Fibroblast of lung (primary cell): ENCODE measurements around the gene FAM193A. TPM values are rescaled to one million over a fixed set of nuclear protein-coding genes. Genes with fewer than 3 reads are reported as not detected.

Experiments
- DNase-seq, 2 donors: peaks; one replicate each; pipeline versions ENCODE4 v3.0.0 to v3.0.0-alpha.2; 2010; ENCODE audit warnings: low read depth in 2 of 2
- H2AFZ ChIP-seq: 2 replicates; pipeline ENCODE4 v1.5.1; 2012; ENCODE audit warnings: low read length, control low read depth, inconsistent platforms
- H3K27ac ChIP-seq: 2 replicates; pipeline ENCODE4 v1.5.1; 2011; ENCODE audit warnings: low read length, control low read depth; ENCODE audit not compliant: insufficient read depth
- H3K27me3 ChIP-seq: 2 replicates; pipeline ENCODE4 v1.5.1; 2011; ENCODE audit warnings: mild to moderate bottlenecking, low read length; ENCODE audit not compliant: control insufficient read depth, insufficient read depth
- H3K36me3 ChIP-seq: 2 replicates; pipeline ENCODE4 v1.5.1; 2011; ENCODE audit warnings: low read length; ENCODE audit not compliant: control insufficient read depth, insufficient read depth
- H3K4me1 ChIP-seq: 2 replicates; pipeline ENCODE4 v1.5.1; 2011; ENCODE audit warnings: low read length; ENCODE audit not compliant: control insufficient read depth, insufficient read depth; ENCODE audit errors: extremely low read depth
- H3K4me2 ChIP-seq: 2 replicates; pipeline ENCODE4 v1.5.1; 2011; ENCODE audit warnings: low read length, control low read depth; ENCODE audit not compliant: insufficient read depth; ENCODE audit errors: extremely low read depth
- H3K4me3 ChIP-seq, 4 experiments: fragments of 200-600 bp in 1 of 4; sonication (generic) in 1 of 4; replicated peaks in 1 of 4; 2 replicates each; pipeline ENCODE4 v1.5.1; 2011 to 2016; ENCODE audit warnings: low read length in 4 of 4, low read depth in 3 of 4, mild to moderate bottlenecking in 3 of 4, control low read depth in 2 of 4, inconsistent platforms in 1 of 4, mixed read lengths in 1 of 4; ENCODE audit not compliant: insufficient read depth in 1 of 4; ENCODE audit errors: control extremely low read depth in 1 of 4
- H3K79me2 ChIP-seq: 2 replicates; pipeline ENCODE4 v1.5.1; 2012; ENCODE audit warnings: mild to moderate bottlenecking, low read length, inconsistent platforms; ENCODE audit not compliant: control insufficient read depth, insufficient read depth
- H3K9ac ChIP-seq: 2 replicates; pipeline ENCODE4 v1.5.1; 2011; ENCODE audit warnings: mild to moderate bottlenecking, low read length, control low read depth; ENCODE audit not compliant: insufficient read depth
- H3K9me3 ChIP-seq: 2 replicates; pipeline ENCODE4 v1.5.1; 2012; ENCODE audit warnings: low read depth, low read length; ENCODE audit not compliant: control insufficient read depth, insufficient read depth
- H4K20me1 ChIP-seq: 2 replicates; pipeline ENCODE4 v1.5.1; 2011; ENCODE audit warnings: low read length; ENCODE audit not compliant: control insufficient read depth, insufficient read depth; ENCODE audit errors: extremely low read depth
- CTCF ChIP-seq, 2 donors: IDR thresholded peaks in 1 of 2; conservative IDR thresholded peaks in 1 of 2; 1 replicate in 1 of 2; 2 replicates in 1 of 2; pipeline ENCODE4 v1.5.1; 2011 to 2012; ENCODE audit warnings: low read length in 2 of 2, control low read depth in 1 of 2, inconsistent platforms in 1 of 2, low read depth in 1 of 2, mild to moderate bottlenecking in 1 of 2
- EZH2 ChIP-seq: IDR thresholded peaks from 2 replicates; pipeline ENCODE4 v1.5.1; 2012; ENCODE audit warnings: low read length, control low read depth, mild to moderate bottlenecking; ENCODE audit errors: missing control alignments
- polyA plus RNA-seq, 2 donors: library from polyadenylated mRNA; depleted of rRNA in 1 of 2; stranded (reverse) in 1 of 2; unstranded in 1 of 2; fragments of >200 nt; gene quantifications; 2 replicates each; pipeline ENCODE4 v1.2.1, GENCODE V29; 2011 to 2012; ENCODE audit warnings: missing spikeins in 1 of 2
- total RNA-seq: library from RNA; depleted of rRNA; stranded (reverse); fragments of >200 nt; gene quantifications from 2 replicates; pipeline ENCODE4 v1.2.1, GENCODE V29; 2014

The FAM193A gene
- total and polyA plus RNA-seq, 2 donors (not counting 1 experiment from before 2014, with no cell fraction given): 5.6 to 10.9 TPM

- TF ChIP-seq CTCF (conservative IDR thresholded peaks at IDR 0.05 in 1 of 2, IDR thresholded peaks at IDR 0.05 in 1 of 2; ENCODE audit: low read depth in 1 of 2, low read length in 2 of 2) (no peak), EZH2 (no peak)
- Histone ChIP-seq H3K27me3 (no peaks in the 10 kb centered on the region), H3K36me3 (no peaks in the 10 kb centered on the region), H3K27ac (no peak overlapping the region), H3K79me2 (peaks cover 76% of the 10 kb centered on the region), H3K9me3 (no peaks in the 10 kb centered on the region), H3K4me2 (no peak overlapping the region), H3K4me1 (peaks cover 5% of the 10 kb centered on the region), H4K20me1 (no peaks in the 10 kb centered on the region), H3K9ac (no peak overlapping the region), H3K4me3 (no peak overlapping the region), H2AFZ (no peak overlapping the region)
- DNase-seq: no peak
Measured at GRCh38 chr4:2586502-2586901, 50.1 kb downstream of the FAM193A start.

- Histone ChIP-seq H3K9ac (no peak overlapping the region), H2AFZ (no peak overlapping the region), H3K4me1 (peaks cover 5% of the 10 kb centered on the region), H3K27ac (no peak overlapping the region), H3K27me3 (no peaks in the 10 kb centered on the region), H3K4me2 (no peak overlapping the region), H4K20me1 (no peaks in the 10 kb centered on the region), H3K79me2 (peaks cover 78% of the 10 kb centered on the region), H3K4me3 (no peak overlapping the region), H3K9me3 (no peaks in the 10 kb centered on the region), H3K36me3 (no peaks in the 10 kb centered on the region)
- TF ChIP-seq CTCF (conservative IDR thresholded peaks at IDR 0.05 in 1 of 2, IDR thresholded peaks at IDR 0.05 in 1 of 2; ENCODE audit: low read depth in 1 of 2, low read length in 2 of 2) (no peak), EZH2 (no peak)
- DNase-seq: no peak
Measured at GRCh38 chr4:2587213-2587823, 50.9 kb downstream of the FAM193A start.

GRCh38 chr4:2588259-2588658, 51.8 kb downstream of the FAM193A start:
- DNase-seq: no peak
- Histone ChIP-seq H3K4me1 (peaks cover 5% of the 10 kb centered on the region), H3K4me3 (no peak overlapping the region), H3K79me2 (peaks cover 78% of the 10 kb centered on the region), H3K36me3 (no peaks in the 10 kb centered on the region), H3K27me3 (no peaks in the 10 kb centered on the region), H3K9ac (no peak overlapping the region), H3K4me2 (no peak overlapping the region), H3K9me3 (no peaks in the 10 kb centered on the region), H3K27ac (no peak overlapping the region), H2AFZ (no peak overlapping the region), H4K20me1 (no peaks in the 10 kb centered on the region)
- TF ChIP-seq EZH2: no peak
- no peak for TF ChIP-seq CTCF (conservative IDR thresholded peaks at IDR 0.05 in 1 of 2, IDR thresholded peaks at IDR 0.05 in 1 of 2; ENCODE audit: low read depth in 1 of 2, low read length in 2 of 2)
